IPS DF 6.9 (cell line): Measurements from ENCODE around the gene VCL.

Source experiments
- DNase-seq: peaks from one replicate; pipeline ENCODE4 v3.0.0-alpha.2; 2013; ENCODE audit warnings: low read depth, low spot score
- H3K27ac ChIP-seq: one replicate; pipeline ENCODE4 v1.5.1; 2013; ENCODE audit warnings: low read length, control low read depth
- H3K27me3 ChIP-seq: 2 replicates; pipeline ENCODE4 v1.6.1; 2013; ENCODE audit warnings: mild to moderate bottlenecking, low read length; ENCODE audit not compliant: control insufficient read depth, insufficient read depth
- H3K36me3 ChIP-seq: 2 replicates; pipeline ENCODE4 v1.6.1; 2013; ENCODE audit warnings: low read length; ENCODE audit not compliant: control insufficient read depth, insufficient read depth
- H3K4me1 ChIP-seq: 2 replicates; pipeline ENCODE4 v1.6.1; 2013; ENCODE audit warnings: low read length; ENCODE audit not compliant: control insufficient read depth, insufficient read depth
- H3K4me3 ChIP-seq: 2 replicates; pipeline ENCODE4 v1.5.1; 2013; ENCODE audit warnings: mild to moderate bottlenecking, low read length
- H3K9me3 ChIP-seq: 2 replicates; pipeline ENCODE4 v1.6.1; 2013; ENCODE audit warnings: low read length, inconsistent platforms; ENCODE audit not compliant: control insufficient read depth, insufficient read depth
- WGBS: extraction: QIAGEN DNeasy Blood & Tissue Kit; methylation state at CpG from one replicate; pipeline ENCODE4 v1.1.7; 2013; ENCODE audit warnings: mixed read lengths, missing lambda C conversion rate; ENCODE audit not compliant: insufficient read length, insufficient coverage; 5-methylcytosine and 5-hydroxymethylcytosine counted together

The VCL gene

GRCh38 chr10:74039561-74040145 lies 41.7 kb downstream of the VCL start:
- Histone ChIP-seq H3K27ac (no peak overlapping the region), H3K27me3 (no peaks in the 10 kb centered on the region), H3K4me1 (no peaks in the 10 kb centered on the region), H3K4me3 (no peak overlapping the region), H3K36me3 (peaks cover 3% of the 10 kb centered on the region; the same call in 1 of the 2 replicates), H3K9me3 (no peaks in the 10 kb centered on the region)
- WGBS = no CpG with 5 or more reads among the region's 5 CpGs
- no peak for DNase-seq

- Histone ChIP-seq H3K4me3 (no peak overlapping the region), H3K4me1 (no peaks in the 10 kb centered on the region), H3K27me3 (no peaks in the 10 kb centered on the region), H3K27ac (no peak overlapping the region), H3K9me3 (no peaks in the 10 kb centered on the region), H3K36me3 (peaks cover 3% of the 10 kb centered on the region; the same call in 1 of the 2 replicates)
- WGBS = no CpG with 5 or more reads among the region's 3 CpGs
- no peak for DNase-seq
These were observed 42.5 kb downstream of the VCL start for GRCh38 chr10:74040200-74041126.

- Histone ChIP-seq H3K4me3 (no peak overlapping the region), H3K27me3 (no peaks in the 10 kb centered on the region), H3K9me3 (no peaks in the 10 kb centered on the region), H3K4me1 (no peaks in the 10 kb centered on the region; the same call in 1 of the 2 replicates), H3K36me3 (peaks cover 3% of the 10 kb centered on the region; the same call in 1 of the 2 replicates), H3K27ac (no peak overlapping the region)
- WGBS = no CpG with 5 or more reads among the region's 2 CpGs
- no peak for DNase-seq
These were observed 46.5 kb downstream of the VCL start for GRCh38 chr10:74044419-74044818.

GRCh38 chr10:74047304-74047703 lies 49.4 kb downstream of the VCL start:
- Histone ChIP-seq H3K27ac (no peak overlapping the region), H3K36me3 (peaks cover 3% of the 10 kb centered on the region; the same call in 1 of the 2 replicates)

GRCh38 chr10:74047871-74048270 lies 50.0 kb downstream of the VCL start:
- no peaks in the 10 kb centered on the region for H3K27me3 ChIP-seq
- H3K9me3 ChIP-seq = no peaks in the 10 kb centered on the region
- no peak for DNase-seq
- no peak overlapping the region for H3K27ac ChIP-seq
- H3K4me1 ChIP-seq = no peaks in the 10 kb centered on the region; the same call in 1 of the 2 replicates
- WGBS = no CpG with 5 or more reads among the region's 3 CpGs
- H3K36me3 ChIP-seq = peaks cover 3% of the 10 kb centered on the region; the same call in 1 of the 2 replicates
- H3K4me3 ChIP-seq = no peak overlapping the region

More at GRCh38 chr10:74047304-74047703, 49.4 kb downstream of the VCL start:
- H3K4me1 ChIP-seq = no peaks in the 10 kb centered on the region; the same call in 1 of the 2 replicates
- H3K4me3 ChIP-seq = no peak overlapping the region
- DNase-seq = no peak
- no peaks in the 10 kb centered on the region for H3K9me3 ChIP-seq
- no peaks in the 10 kb centered on the region for H3K27me3 ChIP-seq
- WGBS = no CpG with 5 or more reads among the region's 2 CpGs

GRCh38 chr10:74048433-74048832 lies 50.5 kb downstream of the VCL start:
- no peaks in the 10 kb centered on the region; the same call in 1 of the 2 replicates for H3K4me1 ChIP-seq
- no peak overlapping the region for H3K4me3 ChIP-seq
- H3K9me3 ChIP-seq = no peaks in the 10 kb centered on the region
- H3K27ac ChIP-seq = no peak overlapping the region
- DNase-seq = no peak
- no CpG with 5 or more reads among the region's 2 CpGs for WGBS
- no peaks in the 10 kb centered on the region; the same call in 1 of the 2 replicates for H3K36me3 ChIP-seq
- H3K27me3 ChIP-seq = no peaks in the 10 kb centered on the region

- WGBS = no CpG with 5 or more reads among the region's 1 CpG
- H3K36me3 ChIP-seq = no peaks in the 10 kb centered on the region; the same call in 1 of the 2 replicates
- no peak overlapping the region for H3K27ac ChIP-seq
- H3K9me3 ChIP-seq = no peaks in the 10 kb centered on the region
- H3K4me1 ChIP-seq = no peaks in the 10 kb centered on the region; the same call in 1 of the 2 replicates
- no peak for DNase-seq
- no peak overlapping the region for H3K4me3 ChIP-seq
- no peaks in the 10 kb centered on the region for H3K27me3 ChIP-seq
These were observed 52.0 kb downstream of the VCL start for GRCh38 chr10:74049955-74050354.

GRCh38 chr10:74050653-74051052 lies 52.7 kb downstream of the VCL start:
- DNase-seq = no peak
- no peak overlapping the region for H3K27ac ChIP-seq
- no peaks in the 10 kb centered on the region for H3K27me3 ChIP-seq
- no peaks in the 10 kb centered on the region; the same call in 1 of the 2 replicates for H3K4me1 ChIP-seq
- no peaks in the 10 kb centered on the region for H3K9me3 ChIP-seq
- no peaks in the 10 kb centered on the region; the same call in 1 of the 2 replicates for H3K36me3 ChIP-seq
- WGBS = no CpG with 5 or more reads among the region's 1 CpG
- H3K4me3 ChIP-seq = no peak overlapping the region

GRCh38 chr10:74051736-74052342 lies 53.9 kb downstream of the VCL start:
- WGBS = no CpG with 5 or more reads among the region's 5 CpGs
- Histone ChIP-seq H3K27ac (no peak overlapping the region), H3K4me1 (no peaks in the 10 kb centered on the region; the same call in 1 of the 2 replicates)

GRCh38 chr10:74052994-74053393 lies 55.1 kb downstream of the VCL start:
- no peak for DNase-seq
- no CpG with 5 or more reads among the region's 1 CpG for WGBS
- no peak overlapping the region for H3K4me3 ChIP-seq
- H3K9me3 ChIP-seq = no peaks in the 10 kb centered on the region
- H3K27ac ChIP-seq = no peak overlapping the region
- H3K27me3 ChIP-seq = no peaks in the 10 kb centered on the region
- no peaks in the 10 kb centered on the region for H3K36me3 ChIP-seq
- H3K4me1 ChIP-seq = peaks cover under 1% of the 10 kb centered on the region; the same call in 1 of the 2 replicates

More at GRCh38 chr10:74051736-74052342, 53.9 kb downstream of the VCL start:
- DNase-seq = peak; percentile 16
- Histone ChIP-seq H3K4me3 (no peak overlapping the region), H3K36me3 (no peaks in the 10 kb centered on the region; the same call in 1 of the 2 replicates), H3K27me3 (no peaks in the 10 kb centered on the region), H3K9me3 (no peaks in the 10 kb centered on the region)
